ENCODE results near the gene CAMK1D.
"Not testable (repeated sequence)": the region's sequence is repeated elsewhere in the genome, so short reads cannot be mapped to it uniquely, and the experiment has no call there.

The CAMK1D gene

GRCh38 chr10:12470719-12471118 is 121.4 kb downstream of the CAMK1D start:
- DNase-seq: no peak

GRCh38 chr10:12471135-12471534 is 121.8 kb downstream of the CAMK1D start:
- no peak for DNase-seq

- no peak for DNase-seq
Measured at GRCh38 chr10:12473491-12473890, 124.1 kb downstream of the CAMK1D start.

GRCh38 chr10:12474727-12475412 is 125.5 kb downstream of the CAMK1D start:
- DNase-seq: no peak

GRCh38 chr10:12476656-12477055 is 127.3 kb downstream of the CAMK1D start:
- DNase-seq: no peak

- DNase-seq: no peak
Measured at GRCh38 chr10:12479437-12479844, 130.1 kb downstream of the CAMK1D start.

- DNase-seq: no peak
Measured at GRCh38 chr10:12479924-12480323, 130.6 kb downstream of the CAMK1D start.

GRCh38 chr10:12480440-12480839 is 131.1 kb downstream of the CAMK1D start:
- DNase-seq: no peak

- no peak for DNase-seq
Measured at GRCh38 chr10:12481924-12482323, 132.6 kb downstream of the CAMK1D start.

GRCh38 chr10:12482587-12482986 is 133.2 kb downstream of the CAMK1D start:
- DNase-seq: no peak

GRCh38 chr10:12484002-12484918 is 134.9 kb downstream of the CAMK1D start:
- DNase-seq: no peak

GRCh38 chr10:12484941-12485805 is 135.8 kb downstream of the CAMK1D start:
- DNase-seq: no peak

- no peak for DNase-seq
Measured at GRCh38 chr10:12487366-12487765, 138.0 kb downstream of the CAMK1D start.

GRCh38 chr10:12488626-12489025 is 139.3 kb downstream of the CAMK1D start:
- no peak for DNase-seq

GRCh38 chr10:12489357-12489756 is 140.0 kb downstream of the CAMK1D start:
- no peak for DNase-seq

- no peak for DNase-seq
Measured at GRCh38 chr10:12489806-12490205, 140.5 kb downstream of the CAMK1D start.

GRCh38 chr10:12490963-12491362 is 141.6 kb downstream of the CAMK1D start:
- DNase-seq: no peak

GRCh38 chr10:12491491-12491890 is 142.1 kb downstream of the CAMK1D start:
- DNase-seq: no peak

- no peak for DNase-seq
Measured at GRCh38 chr10:12492016-12492415, 142.7 kb downstream of the CAMK1D start.

GRCh38 chr10:12497046-12497445 is 147.7 kb downstream of the CAMK1D start:
- not testable (repeated sequence) for DNase-seq

- peak in 1 of 2 experiments; percentile 20 for DNase-seq
Measured at GRCh38 chr10:12499076-12499986, 150.0 kb downstream of the CAMK1D start.
